Ammon's horn (tissue), 1 donor: ENCODE data around the gene TSPOAP1.

Experiments
- DNase-seq: peaks from one replicate; pipeline ENCODE4 v3.0.0-alpha.2; 2016; ENCODE audit warnings: low spot score

Gene TSPOAP1

GRCh38 chr17:58253082-58253481 lies 75.5 kb downstream of the TSPOAP1 start:
- DNase-seq, result no peak

DNA sequence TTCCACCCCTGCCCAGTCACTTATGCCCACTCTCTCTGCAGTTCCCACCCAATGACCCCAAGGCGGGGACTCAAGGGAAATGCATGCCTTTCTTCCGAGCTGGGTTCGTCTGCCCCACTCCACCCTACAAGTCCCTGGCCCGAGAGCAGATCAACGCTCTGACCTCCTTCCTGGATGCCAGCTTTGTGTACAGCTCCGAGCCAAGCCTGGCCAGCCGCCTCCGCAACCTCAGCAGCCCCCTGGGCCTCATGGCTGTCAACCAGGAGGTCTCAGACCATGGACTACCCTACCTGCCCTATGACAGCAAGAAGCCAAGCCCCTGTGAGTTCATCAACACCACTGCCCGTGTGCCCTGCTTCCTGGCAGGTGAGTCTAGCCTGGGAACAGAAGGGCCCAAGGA lies 76.5 kb downstream of the TSPOAP1 start:
- DNase-seq, result no peak
